OCI-LY1 (cell line): ENCODE results near the gene SLC8A1.

ENCODE experiments used
- H2AFZ ChIP-seq: fragments of 200-600 bp; sonication (generic), shearing (Covaris generic); 2 replicates; pipeline ENCODE4 v1.6.0; 2014; ENCODE audit warnings: antibody characterized with exemption, mild to moderate bottlenecking, low read length
- H3F3A ChIP-seq: fragments of 200-600 bp; sonication (generic), shearing (Covaris generic); 2 replicates; pipeline ENCODE4 v1.6.0; 2014; ENCODE audit warnings: mild to moderate bottlenecking, antibody characterized with exemption, low read length, moderate library complexity; ENCODE audit not compliant: insufficient read depth
- H3K27ac ChIP-seq: fragments of 200-600 bp; sonication (generic); 2 replicates; pipeline ENCODE4 v1.5.1; 2014; ENCODE audit warnings: low read length, mixed run types, mild to moderate bottlenecking, low read depth; ENCODE audit not compliant: poor library complexity, severe bottlenecking
- H3K27me3 ChIP-seq: fragments of 200-600 bp; sonication (generic); 2 replicates; pipeline ENCODE4 v1.6.0; 2014; ENCODE audit warnings: antibody characterized with exemption, mild to moderate bottlenecking, low read length, moderate library complexity; ENCODE audit not compliant: insufficient read depth
- H3K36me3 ChIP-seq: fragments of 200-600 bp; sonication (generic); 2 replicates; pipeline ENCODE4 v1.6.1; 2014; ENCODE audit warnings: mild to moderate bottlenecking, antibody characterized with exemption, low read length, moderate library complexity, mixed read lengths; ENCODE audit not compliant: insufficient read depth
- H3K4me1 ChIP-seq: fragments of 200-600 bp; sonication (generic); 2 replicates; pipeline ENCODE4 v1.5.1; 2014; ENCODE audit warnings: mild to moderate bottlenecking, low read length, moderate library complexity; ENCODE audit not compliant: insufficient read depth, severe bottlenecking
- H3K4me2 ChIP-seq: fragments of 200-600 bp; sonication (generic), shearing (Covaris generic); 2 replicates; pipeline ENCODE4 v1.6.1; 2014; ENCODE audit warnings: low read length
- H3K4me3 ChIP-seq: fragments of 200-600 bp; sonication (generic); 2 replicates; pipeline ENCODE4 v1.5.1; 2014; ENCODE audit warnings: low read length, low read depth, mild to moderate bottlenecking, mixed read lengths; ENCODE audit not compliant: poor library complexity, severe bottlenecking
- H3K79me2 ChIP-seq: fragments of 200-600 bp; shearing (Covaris generic); 2 replicates; pipeline ENCODE4 v1.6.1; 2016; ENCODE audit warnings: mixed run types, low read length, mixed read lengths; ENCODE audit not compliant: insufficient read depth
- H3K9ac ChIP-seq: fragments of 200-600 bp; sonication (generic), shearing (Covaris generic); 2 replicates; pipeline ENCODE4 v1.6.1; 2014; ENCODE audit warnings: mild to moderate bottlenecking, low read length, mixed read lengths
- H3K9me2 ChIP-seq: fragments of 200-600 bp; sonication (generic), shearing (Covaris generic); 2 replicates; pipeline ENCODE4 v1.6.1; 2014; ENCODE audit warnings: low read depth, mild to moderate bottlenecking, low read length, mixed read lengths
- H3K9me3 ChIP-seq: fragments of 200-600 bp; shearing (Covaris generic); 2 replicates; pipeline ENCODE4 v1.6.1; 2014; ENCODE audit warnings: low read length, mixed read lengths
- H4K20me1 ChIP-seq: fragments of 200-600 bp; sonication (generic), shearing (Covaris generic); 2 replicates; pipeline ENCODE4 v1.6.0; 2016; ENCODE audit warnings: mild to moderate bottlenecking, low read length; ENCODE audit not compliant: insufficient read depth
- EZH2 ChIP-seq: fragments of 200-600 bp; sonication (generic), shearing (Covaris generic); IDR thresholded peaks from 2 replicates; pipeline ENCODE4 v1.8.0; 2017; ENCODE audit warnings: borderline replicate concordance, mixed run types, mild to moderate bottlenecking, antibody characterized with exemption, low read length, moderate library complexity, mixed read lengths
- TF ChIP-seq, protein P1 (sequence below): fragments of 200-600 bp; sonication (generic), shearing (Covaris generic); IDR thresholded peaks from 2 replicates; pipeline ENCODE4 v1.5.1; 2017; ENCODE audit warnings: mild to moderate bottlenecking, antibody characterized with exemption, low read length, moderate library complexity, mixed read lengths

SLC8A1 gene

DNA sequence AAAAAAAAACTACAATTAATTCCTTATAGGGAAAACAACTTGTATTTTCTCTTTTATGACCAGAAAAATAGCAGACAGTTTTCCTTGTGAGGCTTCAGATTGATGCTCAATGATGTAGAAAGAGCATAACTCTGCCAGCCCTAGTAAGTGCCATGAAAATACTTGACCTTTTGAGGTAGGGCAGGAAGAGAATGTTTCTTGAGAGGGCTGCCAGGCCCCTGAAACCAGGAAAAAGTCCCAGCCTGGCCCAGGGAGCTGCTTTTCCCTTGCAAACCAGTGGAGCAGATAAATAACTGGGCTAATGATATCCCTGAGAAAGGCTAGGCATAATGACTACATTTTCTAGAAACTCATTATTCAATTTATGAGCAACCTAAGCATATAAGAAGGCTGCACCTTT lies 126.8 kb downstream of the SLC8A1 start:
- no peak overlapping the region for H3K27ac ChIP-seq
- H3K27me3 ChIP-seq = no peaks in the 10 kb centered on the region
- H3K9me2 ChIP-seq = no peaks in the 10 kb centered on the region
- H3K9ac ChIP-seq = no peak overlapping the region
- H3K4me3 ChIP-seq = no peak overlapping the region
- no peaks in the 10 kb centered on the region for H3K9me3 ChIP-seq
- no peaks in the 10 kb centered on the region for H3F3A ChIP-seq
- no peaks in the 10 kb centered on the region for H3K36me3 ChIP-seq
- H2AFZ ChIP-seq = no peak overlapping the region
- no peaks in the 10 kb centered on the region for H3K79me2 ChIP-seq
- TF ChIP-seq EZH2 = no peak
- TF ChIP-seq, protein P1, sequence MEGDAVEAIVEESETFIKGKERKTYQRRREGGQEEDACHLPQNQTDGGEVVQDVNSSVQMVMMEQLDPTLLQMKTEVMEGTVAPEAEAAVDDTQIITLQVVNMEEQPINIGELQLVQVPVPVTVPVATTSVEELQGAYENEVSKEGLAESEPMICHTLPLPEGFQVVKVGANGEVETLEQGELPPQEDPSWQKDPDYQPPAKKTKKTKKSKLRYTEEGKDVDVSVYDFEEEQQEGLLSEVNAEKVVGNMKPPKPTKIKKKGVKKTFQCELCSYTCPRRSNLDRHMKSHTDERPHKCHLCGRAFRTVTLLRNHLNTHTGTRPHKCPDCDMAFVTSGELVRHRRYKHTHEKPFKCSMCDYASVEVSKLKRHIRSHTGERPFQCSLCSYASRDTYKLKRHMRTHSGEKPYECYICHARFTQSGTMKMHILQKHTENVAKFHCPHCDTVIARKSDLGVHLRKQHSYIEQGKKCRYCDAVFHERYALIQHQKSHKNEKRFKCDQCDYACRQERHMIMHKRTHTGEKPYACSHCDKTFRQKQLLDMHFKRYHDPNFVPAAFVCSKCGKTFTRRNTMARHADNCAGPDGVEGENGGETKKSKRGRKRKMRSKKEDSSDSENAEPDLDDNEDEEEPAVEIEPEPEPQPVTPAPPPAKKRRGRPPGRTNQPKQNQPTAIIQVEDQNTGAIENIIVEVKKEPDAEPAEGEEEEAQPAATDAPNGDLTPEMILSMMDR = no peak
- H4K20me1 ChIP-seq = no peaks in the 10 kb centered on the region
- no peak overlapping the region for H3K4me2 ChIP-seq
- no peaks in the 10 kb centered on the region for H3K4me1 ChIP-seq

DNA sequence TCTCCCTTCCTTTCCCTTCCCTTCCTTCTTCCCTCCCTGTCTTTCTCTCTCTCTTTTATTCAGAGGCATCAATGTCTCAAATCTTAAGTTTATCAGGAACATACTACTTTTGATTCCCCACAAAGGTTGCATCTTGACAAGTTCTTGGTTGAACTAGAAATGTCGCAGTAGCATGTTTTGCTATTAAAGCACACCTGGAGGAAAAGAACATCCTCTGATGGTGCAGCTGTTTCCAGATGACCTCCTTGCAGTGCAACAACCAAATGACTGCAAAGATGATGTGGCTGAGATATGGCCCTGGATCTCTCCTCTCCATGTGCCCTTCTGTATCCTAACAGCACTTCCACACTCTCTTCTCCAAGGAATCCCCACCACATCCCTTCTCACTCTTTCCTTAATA lies 127.2 kb downstream of the SLC8A1 start:
- no peaks in the 10 kb centered on the region for H3K9me2 ChIP-seq
- no peak for TF ChIP-seq EZH2
- TF ChIP-seq, protein P1 = no peak

DNA sequence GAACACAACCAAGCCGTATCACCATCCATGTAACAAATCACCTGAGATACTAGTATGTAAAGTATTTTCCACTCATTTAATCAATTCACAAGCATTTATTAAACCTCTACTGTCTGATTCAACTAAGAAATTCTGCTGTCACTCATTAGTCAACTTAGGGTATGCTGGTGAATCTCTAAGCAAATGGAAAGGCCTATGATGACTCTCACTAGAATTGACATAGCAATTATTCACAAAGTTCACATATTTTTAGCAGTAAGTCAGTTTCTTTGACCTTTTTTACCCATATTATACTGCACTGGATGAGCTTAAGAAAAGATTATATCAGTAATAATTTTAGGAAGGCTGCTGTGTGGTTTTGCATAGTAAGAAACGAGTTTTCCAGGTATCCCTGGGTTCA lies 130.1 kb downstream of the SLC8A1 start:
- no peak overlapping the region for H3K4me3 ChIP-seq
- no peaks in the 10 kb centered on the region for H4K20me1 ChIP-seq
- no peak overlapping the region for H3K27ac ChIP-seq
- no peaks in the 10 kb centered on the region for H3K36me3 ChIP-seq
- no peaks in the 10 kb centered on the region for H3K9me2 ChIP-seq
- H3K79me2 ChIP-seq = no peaks in the 10 kb centered on the region
- no peaks in the 10 kb centered on the region for H3K9me3 ChIP-seq
- no peak overlapping the region for H3K4me2 ChIP-seq
- no peaks in the 10 kb centered on the region for H3K4me1 ChIP-seq
- no peak for TF ChIP-seq EZH2
- TF ChIP-seq, protein P1 = no peak
- no peak overlapping the region for H3K9ac ChIP-seq
- no peaks in the 10 kb centered on the region for H3F3A ChIP-seq
- no peak overlapping the region for H2AFZ ChIP-seq
- no peaks in the 10 kb centered on the region for H3K27me3 ChIP-seq

More for the DNA sequence above, 127.2 kb downstream of the SLC8A1 start:
- no peak overlapping the region for H3K4me3 ChIP-seq
- no peaks in the 10 kb centered on the region for H3K36me3 ChIP-seq
- H3K9ac ChIP-seq = no peak overlapping the region
- no peaks in the 10 kb centered on the region for H3F3A ChIP-seq
- H4K20me1 ChIP-seq = no peaks in the 10 kb centered on the region
- no peaks in the 10 kb centered on the region for H3K27me3 ChIP-seq
- H3K4me1 ChIP-seq = no peaks in the 10 kb centered on the region
- no peaks in the 10 kb centered on the region for H3K9me3 ChIP-seq
- no peak overlapping the region for H3K4me2 ChIP-seq
- no peak overlapping the region for H3K27ac ChIP-seq
- no peaks in the 10 kb centered on the region for H3K79me2 ChIP-seq
- no peak overlapping the region for H2AFZ ChIP-seq
